HUDEP-2 (cell line): ENCODE measurements around the gene ITGA11.

Experiments used
- DNase-seq, 76 experiments: peaks; one replicate each; lab custom pipeline; 2025; ENCODE audit not compliant: unreplicated experiment in 76 of 76; lab: John Stamatoyannopoulos, UW

ITGA11 gene

DNA sequence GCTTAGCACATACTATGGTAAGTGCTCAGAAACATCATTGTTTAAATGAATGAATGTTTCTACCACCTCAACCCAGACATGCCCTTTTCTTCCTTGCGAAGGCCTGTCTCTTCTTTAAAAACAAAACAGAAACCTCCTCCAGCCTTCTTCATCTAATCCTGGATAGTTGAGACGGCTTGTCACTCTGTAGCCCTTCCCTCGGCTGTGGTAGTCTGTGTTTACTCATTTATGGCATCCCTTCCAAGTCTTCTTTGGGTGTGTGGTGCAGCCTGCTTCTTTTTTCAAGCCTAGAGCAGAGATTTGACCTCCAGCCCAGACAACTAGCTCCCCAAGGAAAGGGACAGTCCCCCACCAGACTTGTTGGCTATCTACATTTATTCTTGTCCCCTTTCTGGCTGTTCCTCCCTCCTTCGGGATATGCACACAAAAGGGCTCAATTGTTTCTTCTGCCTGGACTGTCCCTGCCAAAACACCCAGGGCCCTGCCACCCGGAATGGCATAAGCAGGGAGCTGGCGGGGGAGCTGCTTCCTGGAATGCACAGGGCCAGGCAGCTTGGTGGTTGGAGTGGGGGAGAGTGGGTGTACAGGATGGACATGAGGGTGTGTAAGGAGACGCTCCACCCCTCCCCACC, 67.8 kb downstream of the ITGA11 start:
- DNase-seq: no peak

DNA sequence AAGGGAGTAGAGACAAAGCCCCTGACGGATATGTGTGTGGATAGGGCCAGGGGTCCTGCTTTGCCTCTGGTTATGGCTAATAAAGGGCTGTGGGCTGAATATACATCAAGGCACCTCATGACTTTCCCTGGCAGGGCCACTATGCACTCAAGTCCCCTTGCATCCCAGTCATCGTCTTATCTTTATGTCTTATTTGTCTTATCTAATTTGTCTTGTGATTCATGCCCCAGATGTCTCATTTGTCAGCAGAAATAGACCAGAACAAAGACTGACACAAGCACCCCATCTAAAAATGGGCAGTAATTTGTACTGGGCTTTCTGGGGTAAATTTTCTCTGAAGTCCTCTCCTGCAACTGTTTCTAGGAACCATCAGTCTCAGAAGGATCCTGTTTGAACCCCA, 68.6 kb downstream of the ITGA11 start:
- DNase-seq: no peak

DNA sequence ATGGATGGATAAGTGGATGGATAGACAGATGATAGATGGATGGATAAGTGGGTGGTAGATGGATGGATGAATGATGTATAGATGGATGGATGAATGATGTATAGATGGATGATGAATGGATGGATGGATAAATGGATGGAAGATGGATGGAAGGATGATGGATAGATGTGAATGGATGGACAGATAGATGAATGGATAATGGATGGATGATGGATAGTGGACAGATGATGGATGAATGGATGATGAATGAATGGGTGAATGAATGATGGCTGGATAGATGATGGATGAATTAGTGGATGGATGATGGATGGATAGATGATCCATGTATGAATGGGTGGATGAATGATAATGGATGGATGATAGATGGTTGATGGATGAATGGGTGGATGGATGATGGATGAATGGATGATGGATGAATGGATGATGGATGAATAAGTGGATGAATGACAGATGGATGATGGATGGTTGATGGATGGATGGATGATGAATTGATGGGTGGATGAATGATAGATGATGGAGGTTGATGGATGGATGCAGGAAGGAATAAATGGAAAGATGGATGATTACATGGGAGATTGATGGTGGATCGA, 69.3 kb downstream of the ITGA11 start:
- DNase-seq: no peak

DNA sequence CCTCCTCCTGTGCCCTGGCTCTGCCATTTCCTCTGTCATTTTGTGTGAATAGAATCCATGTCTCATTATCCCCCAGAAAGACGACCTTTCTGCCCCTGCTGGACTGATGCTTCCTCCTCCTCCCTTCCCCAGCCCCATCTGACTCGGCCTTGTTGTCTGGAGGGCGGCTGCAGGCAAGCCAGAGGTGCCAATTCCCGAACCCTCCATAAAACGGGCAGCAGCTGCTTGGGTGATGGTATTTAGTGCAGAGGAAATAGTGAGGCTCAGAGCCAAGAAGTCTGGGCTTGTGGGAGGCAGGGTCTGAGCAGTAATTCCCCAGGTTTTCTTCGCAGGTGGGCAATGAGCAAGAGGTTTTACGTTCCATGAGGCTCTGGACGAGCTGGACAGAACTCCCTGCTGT, 71.2 kb downstream of the ITGA11 start:
- no peak for DNase-seq

DNA sequence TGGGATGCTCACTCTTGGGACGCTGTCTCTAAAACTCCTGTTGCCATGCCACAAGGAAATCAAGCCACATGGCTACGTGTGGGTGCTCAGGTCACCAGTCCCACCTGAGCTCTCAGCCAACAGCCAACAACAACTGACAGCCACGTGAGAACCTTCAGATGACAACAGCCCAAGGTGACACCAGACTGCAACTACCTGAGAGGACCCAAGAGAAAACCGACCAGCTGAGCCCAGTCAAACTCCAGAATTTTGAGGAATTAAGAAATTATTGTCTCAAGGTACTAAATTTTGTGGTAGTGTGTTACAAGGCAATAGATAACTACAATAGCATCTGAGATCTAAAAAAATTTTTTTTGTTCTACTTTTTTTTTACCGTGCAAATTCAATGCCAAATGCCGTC, 75.2 kb downstream of the ITGA11 start:
- DNase-seq: no peak

DNA sequence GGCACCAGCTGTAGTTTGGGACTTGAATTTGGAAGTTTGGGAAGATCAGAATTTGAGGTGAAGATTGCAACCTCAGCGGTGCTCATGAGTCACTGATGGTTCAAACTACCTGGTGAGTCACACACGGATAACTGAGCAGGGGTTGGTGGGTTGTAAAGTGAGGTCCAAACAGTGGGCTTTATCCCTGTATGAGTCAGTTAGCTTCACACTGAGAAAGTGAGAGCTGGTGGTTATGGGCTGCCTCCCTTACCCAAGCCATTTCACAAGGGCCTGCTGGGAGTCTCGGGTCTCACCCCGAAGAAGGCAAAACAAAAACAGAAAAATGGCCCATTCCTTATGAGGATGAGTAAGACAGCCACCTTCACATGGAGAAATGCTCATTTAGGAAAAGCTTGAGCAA, 77.0 kb downstream of the ITGA11 start:
- no peak for DNase-seq

DNA sequence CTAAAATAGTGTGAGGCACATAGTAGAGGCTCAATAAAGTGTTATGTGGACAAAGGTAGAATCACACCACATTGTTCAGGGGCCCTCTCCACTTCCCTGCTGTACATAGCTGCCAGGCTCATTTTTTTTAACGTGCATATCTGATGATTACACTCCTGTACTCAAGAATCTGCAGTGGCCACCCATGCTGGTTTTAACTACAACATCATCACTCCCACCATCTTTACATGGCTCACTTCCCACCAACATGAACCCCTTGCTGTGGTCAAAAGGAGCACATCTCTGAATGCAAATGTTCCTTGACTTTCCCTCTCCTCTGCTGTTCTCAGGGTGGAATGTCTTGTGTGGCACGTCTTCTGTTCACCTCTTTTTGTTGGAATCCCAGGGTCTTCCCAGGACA, 77.7 kb downstream of the ITGA11 start:
- DNase-seq: no peak

DNA sequence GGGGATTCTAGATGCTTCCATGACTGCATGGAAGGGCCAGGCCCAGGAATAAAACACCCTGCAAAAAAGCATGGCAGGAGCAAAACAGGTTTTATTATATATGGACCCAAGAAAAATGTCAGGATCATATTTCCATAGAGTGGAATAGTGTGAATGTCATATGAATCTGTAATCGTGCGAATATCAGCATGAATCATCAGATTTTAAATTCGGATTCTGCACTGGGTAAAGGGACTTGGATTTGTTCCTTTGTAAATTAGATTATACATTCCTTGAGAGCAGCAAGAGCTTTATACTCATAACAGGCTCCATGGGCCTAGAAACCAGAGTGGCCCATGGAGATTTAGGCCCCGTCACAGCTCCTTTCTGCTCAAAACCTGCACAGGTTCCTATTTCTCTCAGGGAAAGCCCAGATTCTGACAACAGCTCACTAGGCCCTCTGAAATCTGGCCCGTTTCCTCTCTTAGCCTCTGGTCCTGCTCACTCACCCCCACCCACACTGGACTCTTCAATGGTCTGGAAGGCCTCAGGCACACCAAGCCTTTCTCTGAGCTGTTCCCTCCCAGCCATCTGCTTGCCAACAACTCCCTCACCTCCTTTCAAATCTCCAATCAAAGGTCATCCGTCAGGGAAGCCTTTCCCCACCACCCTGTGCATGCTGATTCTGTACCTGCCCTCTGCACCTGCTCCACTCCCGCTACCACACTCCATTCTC, 78.4 kb downstream of the ITGA11 start:
- no peak for DNase-seq

DNA sequence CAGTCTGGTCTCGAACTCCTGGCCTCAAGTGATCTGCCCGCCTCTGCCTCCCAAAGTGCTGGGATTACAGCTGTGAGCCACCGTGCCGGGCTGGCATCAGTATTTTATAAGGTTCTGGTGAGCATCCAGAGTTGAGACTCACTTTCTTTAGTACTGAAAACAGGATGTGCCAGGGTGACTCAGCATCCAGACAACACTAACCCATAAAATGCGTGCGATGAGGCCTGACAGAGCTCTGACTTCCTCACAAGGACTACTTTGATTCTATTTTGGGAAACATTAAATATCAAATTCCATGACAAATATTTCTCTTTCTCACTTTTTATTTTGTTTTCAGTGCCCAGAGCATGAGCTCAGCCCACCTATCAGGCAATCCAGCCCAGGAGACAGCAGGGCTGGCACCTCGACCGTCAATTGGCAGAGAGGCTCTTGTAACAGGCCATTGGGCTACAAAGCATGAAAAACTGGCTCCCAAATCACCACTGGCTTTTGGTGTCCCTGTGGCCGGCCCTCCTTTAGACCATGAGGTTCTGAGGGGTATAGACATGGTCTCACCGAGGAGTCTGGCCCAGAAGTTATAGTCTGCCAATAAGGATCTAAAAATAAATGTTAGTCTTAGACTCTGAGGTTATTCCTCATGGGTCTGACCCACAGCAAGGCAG, 79.4 kb downstream of the ITGA11 start:
- DNase-seq: no peak

DNA sequence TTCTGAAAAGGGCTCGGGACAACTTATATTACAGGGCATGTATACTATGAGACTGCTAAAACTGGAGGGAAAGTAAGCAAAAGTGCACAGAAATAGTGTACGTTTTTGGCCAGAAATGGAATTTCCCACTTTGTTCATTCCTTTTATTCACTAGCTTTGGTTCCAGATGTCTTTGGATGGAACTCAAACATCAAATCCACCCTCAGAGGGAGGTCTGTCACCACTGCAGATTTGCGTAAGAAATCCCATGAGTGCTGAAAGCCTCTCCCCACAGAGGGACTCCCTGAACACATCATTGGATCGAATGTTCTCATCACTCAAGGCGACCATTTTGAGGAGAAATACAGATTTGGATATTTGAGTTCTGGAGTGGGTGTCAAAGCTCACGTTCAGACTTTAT, 82.8 kb downstream of the ITGA11 start:
- no peak for DNase-seq

DNA sequence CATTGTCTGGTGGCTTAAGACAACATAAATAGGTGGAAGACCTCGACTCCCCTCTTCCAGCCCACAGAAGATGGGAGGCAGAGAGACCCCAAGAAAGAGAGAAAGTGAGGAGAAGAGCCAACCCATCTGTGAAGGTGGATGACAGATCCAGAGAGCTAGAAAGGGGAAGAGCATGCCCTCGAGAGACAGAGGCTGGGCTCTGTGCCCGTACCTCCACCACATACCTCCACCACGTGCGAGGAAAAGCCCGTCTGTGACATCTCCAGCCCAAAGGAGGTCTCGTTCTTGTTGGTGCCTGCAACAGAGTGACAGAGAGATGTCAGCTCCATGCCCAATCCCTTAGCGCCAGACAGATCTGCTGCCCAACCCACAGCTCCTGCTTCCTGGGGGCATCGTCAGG, 83.4 kb downstream of the ITGA11 start:
- DNase-seq: no peak

DNA sequence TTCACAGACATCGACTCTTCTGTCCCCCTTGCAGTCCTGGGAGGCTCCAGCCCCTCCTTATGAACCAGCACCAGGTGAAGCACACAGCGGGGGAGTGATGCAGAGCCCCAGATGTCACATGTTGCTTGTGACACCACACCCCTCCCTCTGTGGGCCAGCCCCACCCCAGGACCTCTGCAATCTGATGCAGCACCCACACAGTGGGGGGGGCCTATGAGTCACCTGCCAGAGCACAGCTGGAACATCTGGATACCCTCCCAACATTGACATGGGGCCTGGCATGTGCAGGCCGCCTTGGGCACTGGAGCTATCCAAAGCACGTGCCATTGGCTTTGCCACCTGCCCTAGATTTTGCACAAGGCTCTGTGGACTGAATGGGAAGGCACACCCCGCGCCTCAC, 83.9 kb downstream of the ITGA11 start:
- peak in 39 of 76 experiments; percentile 1 to 55 (median 16) for DNase-seq

DNA sequence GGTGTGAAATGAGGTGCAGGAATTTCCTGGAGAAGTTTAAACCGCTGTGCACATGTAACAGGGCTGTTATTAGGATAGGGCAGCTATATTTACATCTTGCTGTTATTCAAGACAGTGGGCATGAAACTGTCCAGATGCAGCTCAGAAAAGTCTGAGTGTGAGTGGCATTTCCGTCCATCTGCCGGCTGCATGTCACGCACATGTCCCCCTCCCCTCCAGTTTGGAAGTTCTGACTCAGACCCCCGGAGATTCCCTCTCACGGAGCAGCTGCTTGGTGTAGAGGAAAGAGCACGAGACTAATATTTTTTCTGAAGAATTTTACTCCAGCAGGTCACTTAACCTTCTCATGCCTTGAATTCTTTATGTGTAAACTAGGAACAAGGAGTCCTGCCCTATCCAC, 84.6 kb downstream of the ITGA11 start:
- no peak for DNase-seq

DNA sequence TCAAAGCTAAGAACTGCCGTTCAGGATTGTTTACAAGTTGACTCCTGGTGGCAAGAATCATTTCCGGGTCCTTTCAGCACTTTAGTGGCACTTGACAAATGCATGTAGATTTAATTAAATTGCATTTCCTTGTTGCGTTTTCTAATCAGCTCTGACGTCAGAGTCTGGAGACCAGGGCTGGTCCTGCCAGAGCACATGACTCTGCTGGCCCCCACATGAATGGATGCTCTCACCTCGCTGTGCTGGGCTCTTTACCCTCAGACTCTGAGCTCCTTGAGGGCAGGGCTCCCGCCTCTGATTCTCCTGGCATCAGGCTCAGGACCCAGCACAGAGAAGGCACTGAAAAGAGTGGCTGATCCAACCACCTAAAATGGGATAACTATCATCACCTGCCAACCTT, 85.0 kb downstream of the ITGA11 start:
- DNase-seq: no peak

DNA sequence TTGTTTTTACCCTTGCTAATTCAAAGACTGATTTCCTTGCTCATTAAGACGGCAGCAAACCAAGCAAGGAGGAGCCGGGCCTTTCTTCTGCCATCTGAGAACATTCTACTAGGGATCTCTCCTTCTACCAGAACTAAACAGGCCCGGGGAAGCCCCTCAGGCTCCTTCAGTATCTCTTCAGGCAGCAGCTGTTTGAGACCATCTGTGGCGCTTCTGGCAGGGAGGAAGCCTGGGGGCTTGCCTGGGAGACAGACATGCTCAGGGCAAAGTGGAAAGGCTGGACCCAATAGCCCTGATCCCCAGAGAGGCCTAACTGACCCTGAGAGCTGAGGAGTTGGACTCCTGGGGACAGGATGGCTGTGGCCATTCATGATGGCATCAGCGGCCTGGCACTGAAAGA, 86.5 kb downstream of the ITGA11 start:
- no peak for DNase-seq

DNA sequence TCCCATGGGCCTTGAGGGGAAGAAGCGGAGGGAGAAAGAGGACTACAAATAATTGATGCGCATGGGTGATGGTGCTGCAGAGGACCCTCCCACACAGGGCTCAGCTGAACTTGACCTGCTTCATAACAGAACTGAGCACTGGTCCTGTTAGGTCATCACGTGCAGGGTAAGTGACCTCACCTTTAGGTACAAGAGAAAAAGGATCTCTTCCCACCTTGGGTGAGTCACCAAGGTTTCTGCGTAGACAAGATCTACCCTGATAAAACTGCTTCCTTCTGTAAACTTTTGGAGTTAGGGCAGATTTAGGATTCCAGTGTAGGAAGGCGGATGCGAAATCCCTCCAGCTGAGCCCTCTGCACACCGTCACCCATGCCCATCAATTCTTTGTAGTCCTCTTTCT, 87.4 kb downstream of the ITGA11 start:
- DNase-seq: no peak

DNA sequence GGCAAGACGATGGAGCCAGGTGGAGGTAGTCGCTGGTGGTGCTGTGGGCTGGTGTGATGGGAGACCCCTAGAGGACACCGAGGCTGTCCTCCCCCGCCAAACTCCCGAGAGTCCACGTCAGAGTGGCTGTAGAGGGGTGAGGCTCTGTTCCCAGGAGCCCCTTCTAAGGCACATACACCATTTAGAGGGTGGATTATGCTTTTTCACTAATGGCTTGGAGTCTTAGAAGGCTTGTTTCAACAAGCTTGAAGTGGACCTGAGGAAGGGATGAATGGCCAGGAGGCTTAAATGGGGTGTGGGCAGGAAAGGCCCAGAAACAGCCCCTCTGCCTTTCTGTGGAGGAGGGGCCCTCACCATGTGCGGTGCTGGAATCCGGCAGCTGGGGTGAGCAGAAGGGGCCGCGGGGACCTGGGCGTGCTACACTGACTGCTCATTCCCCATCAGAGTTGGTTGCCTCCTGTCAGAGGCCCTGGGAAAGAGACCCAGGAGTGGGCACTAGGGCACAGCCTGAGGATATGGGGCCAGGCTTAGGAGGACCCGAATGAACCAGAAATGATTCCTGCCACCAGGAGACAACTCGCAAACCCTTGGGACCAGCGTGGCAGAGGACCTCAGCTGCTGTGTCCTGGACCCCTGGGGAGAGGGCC, 88.3 kb downstream of the ITGA11 start:
- DNase-seq: no peak

DNA sequence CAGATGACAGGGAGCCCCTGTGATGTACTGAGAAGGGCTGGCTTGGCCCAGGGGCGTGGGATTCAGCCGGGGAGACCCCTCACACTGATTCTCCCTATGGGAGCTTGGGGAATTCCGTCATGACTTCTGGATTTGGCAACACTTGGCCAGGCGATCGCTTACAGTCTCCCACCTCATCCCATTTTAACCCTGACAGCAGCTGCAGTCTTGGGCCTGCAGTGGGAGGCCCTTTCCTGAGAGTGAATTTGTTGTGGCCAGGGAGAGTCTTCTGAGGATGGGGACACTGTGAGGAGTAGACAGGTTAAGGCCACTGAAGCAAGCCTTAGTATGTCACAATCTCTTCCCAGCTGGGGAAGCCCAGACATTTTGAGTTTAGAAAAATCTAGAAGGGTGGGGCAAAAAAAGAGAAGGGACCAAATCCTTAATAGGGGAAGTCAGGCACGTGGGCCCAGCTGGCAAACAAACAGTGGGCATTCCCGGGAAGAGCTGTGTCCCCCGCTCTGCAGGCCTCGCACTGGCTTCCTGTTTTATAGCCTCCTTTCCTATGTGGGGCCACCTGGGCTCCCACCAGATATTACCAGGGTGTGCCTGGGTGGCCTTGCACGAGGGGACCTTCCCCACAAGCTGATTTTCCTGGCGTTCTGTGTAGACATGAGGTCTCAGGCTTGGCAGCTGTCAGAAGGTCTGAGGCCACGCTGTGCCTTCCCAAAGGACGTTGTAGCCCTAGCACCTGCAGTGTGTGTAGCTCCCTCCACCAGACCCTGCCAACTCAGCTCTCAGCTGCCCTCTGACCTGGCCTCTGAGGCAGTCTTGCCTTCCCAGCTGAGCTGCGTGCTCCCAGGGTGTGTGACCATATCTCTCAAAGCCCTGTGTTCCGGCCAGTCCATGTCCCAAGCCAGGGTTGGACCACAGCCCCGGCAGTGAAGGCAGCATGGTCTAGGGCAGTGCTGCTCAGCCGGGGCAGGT, 89.9 kb downstream of the ITGA11 start:
- DNase-seq: no peak

DNA sequence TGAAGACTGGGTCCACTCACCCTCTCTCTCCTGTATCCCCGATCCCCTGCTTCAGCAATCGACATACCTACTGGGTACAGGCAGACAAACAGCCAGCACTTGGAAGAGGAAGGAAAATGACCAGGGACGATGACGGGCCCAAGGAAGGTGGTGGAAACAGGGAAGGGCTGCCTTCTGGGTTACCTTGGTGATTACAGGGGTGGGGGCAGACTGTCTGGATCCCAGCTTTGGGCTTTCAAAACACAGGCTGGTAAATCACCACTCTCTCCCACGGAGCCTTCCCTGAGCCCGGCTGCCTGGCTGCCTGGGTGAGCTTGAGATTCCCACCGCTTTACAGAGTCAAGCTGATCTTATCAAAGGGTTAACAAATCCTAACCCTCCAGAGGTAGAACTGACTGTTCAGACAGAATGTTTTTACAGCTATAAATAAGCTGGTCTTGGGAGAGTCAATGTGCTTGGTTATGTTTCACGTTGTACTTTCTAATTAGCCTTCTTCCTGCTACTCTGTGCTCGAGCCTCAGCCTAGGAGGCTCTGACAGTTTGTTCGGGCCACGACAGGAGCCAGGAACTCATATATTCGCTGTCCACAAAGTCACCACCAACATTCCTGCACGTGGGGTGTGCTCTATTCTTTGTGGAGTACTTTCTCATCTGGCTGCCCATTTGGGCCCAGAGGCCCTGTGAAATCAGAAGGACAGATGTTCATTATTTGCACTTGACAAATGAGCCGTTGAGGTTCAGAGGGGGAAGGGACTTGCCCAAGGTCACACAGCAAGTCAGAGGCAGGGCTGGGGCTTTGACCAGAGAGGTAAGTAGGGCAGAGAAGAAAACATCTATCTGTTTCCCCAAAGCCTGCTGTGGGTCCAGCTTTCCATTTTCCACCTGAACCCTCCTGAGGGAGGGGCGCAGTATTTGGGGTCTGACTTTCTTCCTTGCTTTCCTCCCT, 91.0 kb downstream of the ITGA11 start:
- DNase-seq: no peak
